GM13977 (cell line): ENCODE measurements around the gene ULK4.

ENCODE experiments used
- DNase-seq: peaks from one replicate; pipeline ENCODE4 v3.0.0; 2012; ENCODE audit warnings: low spot score
- CTCF ChIP-seq: IDR thresholded peaks from 2 replicates; pipeline ENCODE4 v1.5.1; 2012; ENCODE audit warnings: mild to moderate bottlenecking, control low read depth; ENCODE audit not compliant: insufficient read depth; ENCODE audit errors: extremely low read depth, missing control alignments
- in situ Hi-C: fragments of 300-500 bp; cut with MboI; formaldehyde crosslinking; loops from one replicate; pipeline ENCODE4 v1.12.0; 2022; ENCODE audit warnings: low sequenced_read_pairs, low pct_unique_long_range_greater_than_20kb, mixed read lengths, inconsistent platforms; ENCODE audit not compliant: unreplicated experiment

The ULK4 gene

GRCh38 chr3:42001777-42002176 lies 39.9 kb upstream of the ULK4 start:
- in situ Hi-C loops = no loop called here
- no peak for DNase-seq
- no peak for TF ChIP-seq CTCF

- in situ Hi-C loops = no loop called here
- TF ChIP-seq CTCF = no peak
- no peak for DNase-seq
These were observed 38.0 kb upstream of the ULK4 start for GRCh38 chr3:41999909-42000308.

GRCh38 chr3:41997702-41998550 lies 36.0 kb upstream of the ULK4 start:
- no peak for TF ChIP-seq CTCF
- in situ Hi-C loops = no loop called here
- DNase-seq = no peak

- in situ Hi-C loops = no loop called here
- DNase-seq = no peak
- TF ChIP-seq CTCF = no peak
These were observed 29.5 kb upstream of the ULK4 start for GRCh38 chr3:41991437-41991836.

GRCh38 chr3:41989518-41989917 lies 27.6 kb upstream of the ULK4 start:
- DNase-seq = no peak
- no peak for TF ChIP-seq CTCF
- in situ Hi-C loops = no loop called here

- DNase-seq = no peak
- TF ChIP-seq CTCF = no peak
- in situ Hi-C loops = no loop called here
These were observed 25.7 kb upstream of the ULK4 start for GRCh38 chr3:41987627-41988026.
